Measurements from ENCODE around the gene GGTLC1.

Gene GGTLC1

GRCh38 chr20:24011282-24011681 is 22.7 kb upstream of the GGTLC1 start:
- TF ChIP-seq GFI1B (tag by site-specific recombination; IDR thresholded peaks at IDR 0.05): no peak
- no peak for TF ChIP-seq ZNF280C (tag by site-specific recombination; IDR thresholded peaks at IDR 0.05)
- CTCF ChIA-PET: no interaction called here
- Histone ChIP-seq H3K9me3 (ENCODE audit: control insufficient read depth, insufficient read depth, low read depth, low read length) (no peaks in the 10 kb centered on the region), H3K4me1 (ENCODE audit: control insufficient read depth, insufficient read depth, low read length) (no peaks in the 10 kb centered on the region), H3K36me3 (ENCODE audit: control insufficient read depth in 2 of 2, insufficient read depth in 1 of 2, low read length in 2 of 2) (no peaks in the 10 kb centered on the region), H3K4me3 (ENCODE audit: low read depth, low read length) (no peak overlapping the region), H3K27ac (ENCODE audit: extremely low read depth, low read depth, low read length) (no peak overlapping the region)
- POLR2A ChIA-PET: no interaction called here

DNA sequence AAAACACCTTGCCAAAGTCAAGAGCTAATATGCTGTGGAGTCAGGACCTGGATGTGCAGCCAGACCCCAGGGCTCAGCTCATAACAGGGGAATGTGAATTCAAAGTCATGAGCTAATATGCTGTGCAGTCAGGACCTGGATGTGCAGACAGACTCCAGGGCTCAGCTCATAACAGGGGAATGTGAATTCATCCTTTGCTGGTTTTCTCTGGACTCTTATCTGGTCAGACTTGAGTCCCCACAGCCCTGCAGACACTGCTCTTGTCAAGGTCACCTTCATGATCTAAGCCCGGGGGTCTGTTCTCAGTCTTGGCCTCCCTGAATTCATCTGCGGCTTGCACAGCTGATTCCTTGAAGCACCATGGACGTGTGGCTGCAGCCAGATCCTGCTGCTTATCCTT is 19.2 kb upstream of the GGTLC1 start:
- POLR2A ChIA-PET: no interaction called here

GRCh38 chr20:24007073-24007595 is 18.6 kb upstream of the GGTLC1 start:
- no peaks in the 10 kb centered on the region for H3K4me1 ChIP-seq (ENCODE audit: control insufficient read depth, insufficient read depth, low read length)
- H3K9me3 ChIP-seq (ENCODE audit: control insufficient read depth, insufficient read depth, low read depth, low read length): no peaks in the 10 kb centered on the region
- H3K27ac ChIP-seq (ENCODE audit: extremely low read depth, low read depth, low read length): no peak overlapping the region
- ChIA-PET POLR2A (interaction anchor here (0.5 kb wide), 1 partner anchor 85 kb away, joined by 3 read pairs; no protein-coding TSS in a partner anchor), CTCF (no interaction called here)
- H3K36me3 ChIP-seq (ENCODE audit: control insufficient read depth in 2 of 2, insufficient read depth in 1 of 2, low read length in 2 of 2): no peaks in the 10 kb centered on the region
- TF ChIP-seq ZNF530 (tag by site-specific recombination; IDR thresholded peaks at IDR 0.05; ENCODE audit: low read depth): no peak
- H3K4me3 ChIP-seq (ENCODE audit: low read depth, low read length): no peak overlapping the region

More for the DNA sequence above, 19.2 kb upstream of the GGTLC1 start:
- H3K4me3 ChIP-seq (ENCODE audit: low read depth, low read length): no peak overlapping the region
- no peaks in the 10 kb centered on the region for H3K36me3 ChIP-seq (ENCODE audit: control insufficient read depth in 2 of 2, insufficient read depth in 1 of 2, low read length in 2 of 2)
- no peak overlapping the region for H3K27ac ChIP-seq (ENCODE audit: extremely low read depth, low read depth, low read length)
- no peaks in the 10 kb centered on the region for H3K4me1 ChIP-seq (ENCODE audit: control insufficient read depth, insufficient read depth, low read length)
- TF ChIP-seq ZFP69B (tag by site-specific recombination; IDR thresholded peaks at IDR 0.05) (no peak), ZNF785 (tag by site-specific recombination; IDR thresholded peaks at IDR 0.05) (no peak), FEZF1 (tag by site-specific recombination; IDR thresholded peaks at IDR 0.05) (no peak), ZNF677 (tag by site-specific recombination; IDR thresholded peaks at IDR 0.05) (no peak), TRIM28 (IDR thresholded peaks at IDR 0.05; ENCODE audit: borderline replicate concordance, low read length) (no peak), WT1 (tag by site-specific recombination; IDR thresholded peaks at IDR 0.05) (no peak), ZNF610 (tag by site-specific recombination; IDR thresholded peaks at IDR 0.05; ENCODE audit: borderline replicate concordance) (no peak), ZNF223 (tag by site-specific recombination; IDR thresholded peaks at IDR 0.05) (no peak), KLF10 (tag by site-specific recombination; IDR thresholded peaks at IDR 0.05) (no peak), ZNF18 (tag by site-specific recombination; IDR thresholded peaks at IDR 0.05) (no peak), ZSCAN30 (tag by site-specific recombination; IDR thresholded peaks at IDR 0.05) (no peak), ZNF707 (tag by site-specific recombination; IDR thresholded peaks at IDR 0.05) (no peak), ZNF19 (tag by site-specific recombination; IDR thresholded peaks at IDR 0.05; ENCODE audit: low read depth) (no peak), RBAK (tag by site-specific recombination; IDR thresholded peaks at IDR 0.05) (no peak), ZNF324 (tag by site-specific recombination; IDR thresholded peaks at IDR 0.05) (no peak), ZNF48 (tag by site-specific recombination; IDR thresholded peaks at IDR 0.05) (no peak), YY1 (tag by site-specific recombination; IDR thresholded peaks at IDR 0.05) (no peak)
- TF ChIP-seq, protein P1, sequence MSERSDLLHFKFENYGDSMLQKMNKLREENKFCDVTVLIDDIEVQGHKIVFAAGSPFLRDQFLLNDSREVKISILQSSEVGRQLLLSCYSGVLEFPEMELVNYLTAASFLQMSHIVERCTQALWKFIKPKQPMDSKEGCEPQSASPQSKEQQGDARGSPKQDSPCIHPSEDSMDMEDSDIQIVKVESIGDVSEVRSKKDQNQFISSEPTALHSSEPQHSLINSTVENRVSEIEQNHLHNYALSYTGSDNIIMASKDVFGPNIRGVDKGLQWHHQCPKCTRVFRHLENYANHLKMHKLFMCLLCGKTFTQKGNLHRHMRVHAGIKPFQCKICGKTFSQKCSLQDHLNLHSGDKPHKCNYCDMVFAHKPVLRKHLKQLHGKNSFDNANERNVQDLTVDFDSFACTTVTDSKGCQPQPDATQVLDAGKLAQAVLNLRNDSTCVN (tag by site-specific recombination; optimal IDR thresholded peaks at IDR 0.05): no peak
- H3K9me3 ChIP-seq (ENCODE audit: control insufficient read depth, insufficient read depth, low read depth, low read length): no peaks in the 10 kb centered on the region
- CTCF ChIA-PET: no interaction called here

All from HEK293 (cell line).